RWPE1 (cell line): ENCODE results near the gene RARB.

Experiments
- CTCF ChIA-PET: fragments of 350-600 bp; sonication (Branson Sonifier 250); formaldehyde crosslinking; extraction: SDS; loops from one replicate; lab custom pipeline; 2021; lab: Yijun Ruan, JAX
- POLR2A ChIA-PET: fragments of 400-600 bp; formaldehyde crosslinking; extraction: SDS; loops from one replicate; lab custom pipeline; 2020; ENCODE audit warnings: antibody characterized with exemption; ENCODE audit not compliant: low non-redundant PET; lab: Yijun Ruan, JAX
- DNase-seq: peaks from one replicate; pipeline ENCODE4 v3.0.0; 2012; ENCODE audit warnings: low spot score
- H3K27ac ChIP-seq: fragments of 450-650 bp; 2 replicates; pipeline ENCODE4 v1.5.1; 2017
- TF ChIP-seq, protein P1 (sequence below): fragments of 450-650 bp; conservative IDR thresholded peaks from 2 replicates; pipeline ENCODE4 v1.5.1; 2017; ENCODE audit warnings: low read depth, mild to moderate bottlenecking

The RARB gene

DNA sequence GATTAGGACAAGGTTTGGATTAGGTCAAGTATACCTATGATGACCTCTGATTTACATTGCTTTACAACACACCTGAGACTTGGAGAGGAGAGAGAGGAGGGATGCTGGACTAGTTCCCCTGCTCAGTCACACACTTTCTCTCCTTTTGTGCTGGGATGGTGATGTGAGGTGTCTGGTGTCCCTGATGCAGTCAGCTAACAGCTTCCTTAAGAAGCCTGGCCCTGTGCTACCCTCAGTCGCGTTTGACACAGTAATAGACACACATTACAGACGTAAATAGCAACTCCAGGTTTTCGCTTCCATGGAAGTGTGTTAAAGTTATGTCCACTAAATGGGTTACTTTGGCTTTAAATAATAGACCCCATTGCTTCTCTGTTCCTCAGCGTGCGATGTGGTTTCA is 58.9 kb downstream of the RARB start:
- ChIA-PET POLR2A (no interaction called here), CTCF (no interaction called here)
- H3K27ac ChIP-seq: no peak overlapping the region
- TF ChIP-seq, protein P1, sequence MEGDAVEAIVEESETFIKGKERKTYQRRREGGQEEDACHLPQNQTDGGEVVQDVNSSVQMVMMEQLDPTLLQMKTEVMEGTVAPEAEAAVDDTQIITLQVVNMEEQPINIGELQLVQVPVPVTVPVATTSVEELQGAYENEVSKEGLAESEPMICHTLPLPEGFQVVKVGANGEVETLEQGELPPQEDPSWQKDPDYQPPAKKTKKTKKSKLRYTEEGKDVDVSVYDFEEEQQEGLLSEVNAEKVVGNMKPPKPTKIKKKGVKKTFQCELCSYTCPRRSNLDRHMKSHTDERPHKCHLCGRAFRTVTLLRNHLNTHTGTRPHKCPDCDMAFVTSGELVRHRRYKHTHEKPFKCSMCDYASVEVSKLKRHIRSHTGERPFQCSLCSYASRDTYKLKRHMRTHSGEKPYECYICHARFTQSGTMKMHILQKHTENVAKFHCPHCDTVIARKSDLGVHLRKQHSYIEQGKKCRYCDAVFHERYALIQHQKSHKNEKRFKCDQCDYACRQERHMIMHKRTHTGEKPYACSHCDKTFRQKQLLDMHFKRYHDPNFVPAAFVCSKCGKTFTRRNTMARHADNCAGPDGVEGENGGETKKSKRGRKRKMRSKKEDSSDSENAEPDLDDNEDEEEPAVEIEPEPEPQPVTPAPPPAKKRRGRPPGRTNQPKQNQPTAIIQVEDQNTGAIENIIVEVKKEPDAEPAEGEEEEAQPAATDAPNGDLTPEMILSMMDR: no peak
- no peak for DNase-seq

DNA sequence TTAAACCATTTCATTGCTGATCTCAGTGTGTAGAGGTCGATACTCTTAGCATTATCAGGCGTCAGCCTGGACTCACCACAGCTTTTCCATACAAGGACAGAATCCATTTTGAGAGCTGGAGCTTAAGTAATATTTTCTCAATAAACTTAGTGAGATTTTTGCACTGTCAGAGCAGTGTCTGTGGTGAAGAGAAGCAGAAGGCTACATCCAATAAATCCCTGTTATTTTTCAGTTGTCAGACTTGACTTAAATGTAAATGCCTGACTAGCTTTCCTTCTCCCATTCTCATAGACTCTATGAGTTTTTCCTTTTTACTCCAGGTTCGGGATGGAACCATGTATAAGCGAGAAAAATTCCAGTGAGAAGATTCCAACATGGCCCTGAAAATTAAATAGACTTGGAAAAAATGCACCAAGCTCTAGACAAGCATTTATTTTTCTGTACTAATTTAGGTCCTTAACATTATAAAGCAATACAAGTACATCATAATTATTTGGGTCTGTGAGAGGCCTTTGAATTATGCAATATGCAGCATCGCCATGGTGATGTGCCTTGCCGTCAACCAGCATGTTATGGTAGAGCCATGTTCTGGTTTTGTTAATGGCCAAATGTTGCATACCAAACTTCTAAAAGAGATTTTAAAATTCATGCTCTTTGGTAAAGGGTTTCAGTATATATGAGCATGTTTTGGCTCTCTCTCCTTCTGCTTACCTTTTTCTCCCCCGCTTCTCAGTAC is 62.0 kb downstream of the RARB start:
- ChIA-PET POLR2A (no interaction called here), CTCF (no interaction called here)
- TF ChIP-seq, protein P1: no peak
- DNase-seq: no peak
- H3K27ac ChIP-seq: no peak overlapping the region

DNA sequence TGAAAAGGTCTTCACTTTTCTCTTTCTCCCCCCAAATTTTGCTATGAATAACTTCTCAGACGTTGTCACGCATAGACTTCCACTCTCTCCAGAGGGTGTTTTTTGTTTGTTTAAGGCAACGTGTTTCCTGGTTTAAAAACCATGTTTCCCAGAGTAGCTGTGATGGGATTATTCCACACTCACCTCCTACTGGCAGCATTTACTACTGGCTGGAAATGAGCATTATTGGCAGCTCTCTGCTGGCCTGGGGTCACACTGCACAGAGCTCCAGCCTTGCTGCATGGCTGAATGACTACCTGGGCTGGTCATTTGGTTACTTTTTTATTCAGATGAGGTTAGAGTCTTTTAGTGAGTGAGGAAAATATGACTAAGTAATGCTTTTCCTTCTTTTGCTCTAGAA is 65.2 kb downstream of the RARB start:
- no peak for DNase-seq
- TF ChIP-seq, protein P1: no peak
- CTCF ChIA-PET: no interaction called here
- no peak overlapping the region for H3K27ac ChIP-seq
- POLR2A ChIA-PET: no interaction called here

DNA sequence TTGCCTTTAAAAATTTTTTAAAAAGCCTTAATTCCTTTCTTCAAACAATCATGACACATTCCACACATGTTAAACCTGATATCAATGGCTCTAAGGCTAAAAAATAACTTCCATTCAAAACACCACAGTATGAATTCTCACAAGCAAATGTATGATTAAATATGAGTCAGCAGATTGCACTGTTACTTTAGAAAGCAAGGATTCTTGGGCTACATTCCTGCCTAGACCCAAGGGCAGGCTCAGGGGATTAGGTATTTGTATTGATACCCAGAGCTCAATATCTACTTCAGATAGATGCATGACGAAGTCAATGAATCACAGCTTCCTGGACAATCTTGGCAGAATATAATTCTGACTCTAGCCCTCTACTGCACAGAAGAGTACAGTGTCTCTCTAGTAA is 65.7 kb downstream of the RARB start:
- DNase-seq: no peak
- ChIA-PET CTCF (no interaction called here), POLR2A (no interaction called here)
- TF ChIP-seq, protein P1: no peak
- H3K27ac ChIP-seq: no peak overlapping the region

DNA sequence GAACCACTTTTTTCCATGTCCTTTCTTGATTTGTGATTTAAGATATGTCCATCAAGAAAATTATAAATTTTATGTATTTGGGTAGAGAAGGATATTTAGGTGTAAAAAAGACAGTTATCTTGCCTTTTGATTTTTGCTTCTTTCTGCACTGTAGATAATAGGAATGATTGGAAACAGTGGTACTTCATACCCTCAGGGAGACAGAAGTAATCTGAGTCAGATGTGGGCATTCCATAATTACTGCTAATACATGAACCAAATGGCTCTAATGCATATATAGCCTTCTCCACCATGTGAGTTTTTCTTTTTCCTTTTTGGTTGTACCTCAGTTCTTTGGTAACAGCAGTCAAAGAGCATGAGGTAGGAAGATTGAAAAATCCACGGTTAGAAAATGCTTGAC is 67.2 kb downstream of the RARB start:
- POLR2A ChIA-PET: no interaction called here
- no peak overlapping the region for H3K27ac ChIP-seq
- DNase-seq: no peak
- CTCF ChIA-PET: no interaction called here
- TF ChIP-seq, protein P1: no peak

DNA sequence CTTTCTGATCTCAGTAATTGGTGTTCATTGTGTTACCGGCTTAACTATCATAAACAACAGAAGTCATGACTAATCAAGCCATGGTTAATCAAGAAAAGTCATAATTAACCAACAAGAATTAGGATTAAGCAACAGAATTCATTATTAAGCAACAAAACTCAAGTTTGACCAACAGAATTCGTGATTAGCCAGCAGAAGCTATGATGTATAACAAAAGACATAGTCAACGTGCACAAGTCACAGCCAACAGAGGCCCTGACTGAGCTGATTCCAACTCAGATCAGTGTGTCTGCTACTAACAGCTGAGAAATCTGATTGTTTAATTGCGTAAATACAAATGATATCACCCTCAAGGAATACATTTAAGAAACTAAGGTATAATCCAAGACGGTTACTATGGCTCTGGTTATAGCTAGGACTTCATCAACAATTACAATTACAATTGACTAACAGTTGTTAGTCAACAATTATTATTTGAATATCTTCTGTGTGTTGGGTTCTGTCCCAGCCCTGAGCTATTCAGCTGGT is 67.7 kb downstream of the RARB start:
- no peak overlapping the region for H3K27ac ChIP-seq
- ChIA-PET CTCF (no interaction called here), POLR2A (no interaction called here)
- TF ChIP-seq, protein P1: no peak
- no peak for DNase-seq
